ENCODE results near the gene ASXL3.

GRCh38 chr18:33558529-33558928 lies 19.5 kb upstream of the ASXL3 start:
- TF ChIP-seq DPF2 (IDR thresholded peaks at IDR 0.05) (no peak), EHMT2 (IDR thresholded peaks at IDR 0.05) (no peak)

All from K562 (cell line).